ENCODE data around the gene LRRC31. TPM values are rescaled to one million over a fixed set of nuclear protein-coding genes. Genes with fewer than 3 reads are reported as not detected.

Gene LRRC31
- total RNA-seq, 3 donors from 2014 or later, result 0.29 to 7.5 TPM; not detected in 1

DNA sequence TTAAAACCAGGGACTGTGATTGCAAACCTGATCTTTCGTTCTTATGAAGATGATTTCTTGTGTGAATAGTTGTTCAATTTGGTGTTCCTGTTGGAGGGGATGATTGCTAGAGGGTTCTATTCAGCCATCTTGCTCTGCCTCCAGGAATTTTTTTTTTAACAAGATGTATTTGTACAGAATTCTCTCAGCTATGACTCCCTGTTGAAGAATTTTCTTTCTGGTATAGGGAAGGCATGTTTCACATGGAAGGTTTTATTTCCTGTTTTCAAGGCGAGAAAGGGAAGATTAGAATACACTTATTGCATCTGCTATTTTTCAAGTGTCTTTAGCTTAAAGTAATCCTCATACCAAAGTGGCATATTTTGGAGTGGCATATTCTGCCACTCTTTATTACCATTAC lies 51.4 kb downstream of the LRRC31 start:
- H3K9me3 ChIP-seq, result peaks cover 0 to 12% of the 10 kb centered on the region in 2 donors
- H3K4me3 ChIP-seq, result no peak overlapping the region
- H3K36me3 ChIP-seq, result no peaks in the 10 kb centered on the region
- intact Hi-C loops (cut with DNase I; ENCODE audit: low total_unique reads), result no loop called here
- H3K27ac ChIP-seq, result no peak overlapping the region
- TF ChIP-seq POLR2AphosphoS5 (IDR thresholded peaks at IDR 0.05), result no peak
- no peak for TF ChIP-seq POLR2A (IDR thresholded peaks at IDR 0.05)
- TF ChIP-seq, protein P1, sequence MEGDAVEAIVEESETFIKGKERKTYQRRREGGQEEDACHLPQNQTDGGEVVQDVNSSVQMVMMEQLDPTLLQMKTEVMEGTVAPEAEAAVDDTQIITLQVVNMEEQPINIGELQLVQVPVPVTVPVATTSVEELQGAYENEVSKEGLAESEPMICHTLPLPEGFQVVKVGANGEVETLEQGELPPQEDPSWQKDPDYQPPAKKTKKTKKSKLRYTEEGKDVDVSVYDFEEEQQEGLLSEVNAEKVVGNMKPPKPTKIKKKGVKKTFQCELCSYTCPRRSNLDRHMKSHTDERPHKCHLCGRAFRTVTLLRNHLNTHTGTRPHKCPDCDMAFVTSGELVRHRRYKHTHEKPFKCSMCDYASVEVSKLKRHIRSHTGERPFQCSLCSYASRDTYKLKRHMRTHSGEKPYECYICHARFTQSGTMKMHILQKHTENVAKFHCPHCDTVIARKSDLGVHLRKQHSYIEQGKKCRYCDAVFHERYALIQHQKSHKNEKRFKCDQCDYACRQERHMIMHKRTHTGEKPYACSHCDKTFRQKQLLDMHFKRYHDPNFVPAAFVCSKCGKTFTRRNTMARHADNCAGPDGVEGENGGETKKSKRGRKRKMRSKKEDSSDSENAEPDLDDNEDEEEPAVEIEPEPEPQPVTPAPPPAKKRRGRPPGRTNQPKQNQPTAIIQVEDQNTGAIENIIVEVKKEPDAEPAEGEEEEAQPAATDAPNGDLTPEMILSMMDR (IDR thresholded peaks at IDR 0.05), result no peak
- DNase-seq (ENCODE audit: low spot score in 2 of 2), result no peak
- H3K4me1 ChIP-seq, result no peaks in the 10 kb centered on the region
- peaks cover 0 to 5% of the 10 kb centered on the region in 2 donors for H3K27me3 ChIP-seq

DNA sequence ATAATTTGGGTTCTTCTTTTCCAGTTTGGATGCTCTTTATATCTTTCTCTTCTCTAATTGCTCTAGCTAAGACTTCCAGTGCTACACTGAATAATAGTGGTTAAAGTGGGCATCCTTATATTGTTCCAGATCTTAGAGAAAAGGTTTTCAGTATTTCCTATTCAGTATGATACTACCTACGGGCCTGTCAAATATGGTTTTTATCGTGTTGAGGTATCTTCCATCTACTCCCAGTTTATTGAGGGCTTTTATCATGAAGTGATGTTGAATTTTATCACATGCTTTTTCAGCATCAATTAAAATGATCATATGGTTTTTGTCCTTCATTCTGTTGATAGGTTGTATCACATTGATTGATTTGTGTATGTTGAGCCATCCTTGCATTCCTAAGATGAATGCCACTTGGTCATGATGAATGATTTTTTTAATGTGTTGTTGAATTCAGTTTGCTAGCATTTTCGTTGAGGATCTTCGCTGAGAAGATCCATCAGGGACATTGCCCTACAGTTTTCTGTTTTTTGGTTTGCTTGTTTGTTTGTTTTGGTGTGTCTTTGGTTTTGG lies 54.1 kb downstream of the LRRC31 start:
- DNase-seq (ENCODE audit: low spot score in 2 of 2), result no peak
- intact Hi-C loops (cut with DNase I; ENCODE audit: low total_unique reads), result no loop called here
- peaks cover 0 to 5% of the 10 kb centered on the region in 2 donors for H3K27me3 ChIP-seq
- H3K27ac ChIP-seq, result no peak overlapping the region
- no peak for TF ChIP-seq POLR2A (IDR thresholded peaks at IDR 0.05)
- TF ChIP-seq POLR2AphosphoS5 (IDR thresholded peaks at IDR 0.05), result no peak
- TF ChIP-seq, protein P1 (IDR thresholded peaks at IDR 0.05), result no peak
- H3K36me3 ChIP-seq, result no peaks in the 10 kb centered on the region
- no peaks in the 10 kb centered on the region for H3K4me1 ChIP-seq
- no peak overlapping the region for H3K4me3 ChIP-seq
- H3K9me3 ChIP-seq, result peaks cover 0 to 12% of the 10 kb centered on the region in 2 donors

DNA sequence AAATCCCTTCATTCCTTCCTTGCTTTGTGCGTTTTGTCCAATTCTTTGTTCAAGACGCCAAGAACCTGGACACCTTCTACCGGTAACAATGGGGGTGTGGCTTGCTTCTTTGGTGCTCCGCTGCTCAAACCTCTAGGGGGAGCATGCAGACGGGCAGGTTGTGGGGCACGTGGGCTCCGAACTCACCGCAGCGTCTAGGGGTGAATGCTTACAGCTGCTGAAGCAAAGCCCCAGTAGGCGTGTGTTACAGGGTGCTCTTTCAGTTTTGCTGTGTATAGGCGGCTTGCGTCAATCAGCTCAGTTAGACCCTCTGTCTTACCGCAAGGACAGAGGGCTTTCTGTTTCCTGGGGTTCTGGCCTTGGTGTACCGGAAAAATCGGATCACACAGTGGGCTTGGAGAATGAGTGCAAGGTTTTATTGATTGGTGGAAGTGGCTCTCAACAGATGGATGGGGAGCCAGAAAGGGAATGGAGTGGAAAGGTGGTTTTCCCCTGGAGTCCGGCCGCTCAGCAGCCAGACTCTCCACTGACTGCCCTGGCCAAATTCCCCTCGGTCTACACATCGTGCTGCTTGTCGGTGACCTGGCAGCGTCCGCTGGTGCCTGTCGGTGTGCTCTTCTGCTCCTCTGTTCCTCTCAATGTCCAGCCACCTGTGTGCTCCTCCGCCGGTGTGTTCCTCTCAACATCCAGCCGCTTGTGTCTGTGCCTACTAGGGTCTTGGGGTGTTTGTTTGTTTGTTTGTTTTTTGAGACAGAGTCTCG lies 55.8 kb downstream of the LRRC31 start:
- Histone ChIP-seq H3K4me1 (no peaks in the 10 kb centered on the region), H3K9me3 (peaks cover 0 to 12% of the 10 kb centered on the region in 2 donors), H3K4me3 (peak overlapping the region; percentile 65 to 76 (median 74)), H3K36me3 (no peaks in the 10 kb centered on the region), H3K27ac (no peak overlapping the region), H3K27me3 (no peaks in the 10 kb centered on the region)
- intact Hi-C loops (cut with DNase I; ENCODE audit: low total_unique reads), result no loop called here
- DNase-seq (ENCODE audit: low spot score in 2 of 2), result no peak
- no peak for TF ChIP-seq POLR2AphosphoS5 (IDR thresholded peaks at IDR 0.05)
- TF ChIP-seq, protein P1 (IDR thresholded peaks at IDR 0.05), result no peak
- no peak for TF ChIP-seq POLR2A (IDR thresholded peaks at IDR 0.05)

DNA sequence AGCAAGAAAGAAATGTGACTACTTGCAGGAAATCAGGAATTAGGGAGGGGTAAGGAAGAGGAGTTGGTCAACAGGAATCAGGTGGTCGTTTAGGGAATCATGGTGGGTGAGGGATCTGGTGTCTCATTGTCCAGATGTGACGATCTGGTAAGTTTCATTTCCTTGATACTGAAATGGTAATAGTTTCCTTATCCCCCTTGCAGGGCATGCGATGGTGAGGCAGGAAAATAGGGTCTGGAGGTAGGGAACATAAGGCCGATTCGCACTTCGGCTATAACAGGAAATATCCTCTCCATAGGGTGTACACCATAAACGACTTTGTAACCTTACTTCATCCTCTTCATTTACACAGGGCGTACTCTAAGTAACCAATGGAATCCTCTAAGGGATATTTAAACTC lies 56.5 kb downstream of the LRRC31 start:
- no peak for TF ChIP-seq POLR2A (IDR thresholded peaks at IDR 0.05)
- TF ChIP-seq POLR2AphosphoS5 (IDR thresholded peaks at IDR 0.05), result no peak
- TF ChIP-seq, protein P1 (IDR thresholded peaks at IDR 0.05), result no peak
- peak overlapping the region; percentile 65 to 76 (median 74) for H3K4me3 ChIP-seq
- no peaks in the 10 kb centered on the region for H3K36me3 ChIP-seq
- H3K9me3 ChIP-seq, result peaks cover 0 to 12% of the 10 kb centered on the region in 2 donors
- intact Hi-C loops (cut with DNase I; ENCODE audit: low total_unique reads), result no loop called here
- H3K27me3 ChIP-seq, result no peaks in the 10 kb centered on the region
- no peak for DNase-seq (ENCODE audit: low spot score in 2 of 2)
- peak overlapping the region in 1 of 2 donors; percentile 78 for H3K27ac ChIP-seq
- H3K4me1 ChIP-seq, result no peaks in the 10 kb centered on the region
